Activated CD8-positive, alpha-beta memory T cell treated with anti-CD3 and anti-CD28 coated beads, Interleukin-2, amount 50 U/mL, for 4 hours (primary cell): Measurements from ENCODE around the gene GJA4.
A peak's percentile ranks its signal among the peaks of the same experiment; 100 is the strongest.
"Not testable (repeated sequence)": the region's sequence is repeated elsewhere in the genome, so short reads cannot be mapped to it uniquely, and the experiment has no call there.

ENCODE experiments used
- DNase-seq: peaks from one replicate; pipeline ENCODE4 v3.0.0-alpha.2; 2020

The GJA4 gene

GRCh38 chr1:34770891-34771504 lies 21.8 kb upstream of the GJA4 start:
- DNase-seq, result no peak

GRCh38 chr1:34771573-34772371 lies 21.0 kb upstream of the GJA4 start:
- no peak for DNase-seq

- DNase-seq, result not testable (repeated sequence)
Observed at GRCh38 chr1:34773114-34773513, 19.7 kb upstream of the GJA4 start.

- no peak for DNase-seq
Observed at GRCh38 chr1:34774957-34775356, 17.8 kb upstream of the GJA4 start.

- no peak for DNase-seq
Observed at GRCh38 chr1:34776911-34777310, 15.9 kb upstream of the GJA4 start.

GRCh38 chr1:34777519-34778321 lies 15.1 kb upstream of the GJA4 start:
- no peak for DNase-seq

- no peak for DNase-seq
Observed at GRCh38 chr1:34778381-34778780, 14.4 kb upstream of the GJA4 start.

- DNase-seq, result no peak
Observed at GRCh38 chr1:34779005-34779404, 13.8 kb upstream of the GJA4 start.

GRCh38 chr1:34779526-34779925 lies 13.3 kb upstream of the GJA4 start:
- no peak for DNase-seq

GRCh38 chr1:34779962-34780361 lies 12.8 kb upstream of the GJA4 start:
- no peak for DNase-seq

GRCh38 chr1:34780528-34780927 lies 12.3 kb upstream of the GJA4 start:
- no peak for DNase-seq

- no peak for DNase-seq
Observed at GRCh38 chr1:34781071-34781843, 11.5 kb upstream of the GJA4 start, which contains the start of gene GJB3. Gene GJB3 (plus strand): TSS chr1:34781214. CDS start chr1:34784763, 3,549 bp downstream.

- no peak for DNase-seq
Observed at GRCh38 chr1:34781844-34782391, 10.9 kb upstream of the GJA4 start.

GRCh38 chr1:34784751-34785221 lies 8.0 kb upstream of the GJA4 start:
- no peak for DNase-seq

GRCh38 chr1:34785231-34785874 lies 7.4 kb upstream of the GJA4 start:
- no peak for DNase-seq

GRCh38 chr1:34785875-34786470 lies 6.8 kb upstream of the GJA4 start:
- no peak for DNase-seq

- DNase-seq, result peak; percentile 66
Observed at GRCh38 chr1:34786521-34787325, 6.1 kb upstream of the GJA4 start.

GRCh38 chr1:34787461-34788420 lies 5.1 kb upstream of the GJA4 start:
- no peak for DNase-seq

- no peak for DNase-seq
Observed at GRCh38 chr1:34790985-34791384, 1.8 kb upstream of the GJA4 start.
